Upper lobe of left lung (tissue), 6 donors: ENCODE results near the gene CCNY. TPM values are rescaled to one million over a fixed set of nuclear protein-coding genes. Genes with fewer than 3 reads are reported as not detected.
"Not testable (repeated sequence)": the region's sequence is repeated elsewhere in the genome, so short reads cannot be mapped to it uniquely, and the experiment has no call there.

ENCODE experiments used
- ATAC-seq, 2 donors: fragments of 200-7000 bp; cut with Tn5 transposase; one replicate each; pipeline ENCODE4 v1.9.1; 2022; ENCODE audit warnings: mild to moderate bottlenecking in 2 of 2, moderate library complexity in 2 of 2; ENCODE audit not compliant: low FRiP score in 2 of 2
- DNase-seq, 2 donors: peaks; one replicate each; pipeline ENCODE4 v3.0.0-alpha.2; 2019 to 2020
- H3K27ac ChIP-seq, 4 donors: fragments of 200-600 bp; sonication (generic); one replicate each; pipeline ENCODE4 v1.5.1; 2016 to 2019
- H3K27me3 ChIP-seq, 4 donors: fragments of 200-600 bp; sonication (generic); one replicate each; pipeline ENCODE4 v1.5.1; 2017 to 2019
- H3K36me3 ChIP-seq, 4 donors: fragments of 200-600 bp; sonication (generic); one replicate each; pipeline ENCODE4 v1.5.1; 2016 to 2019
- H3K4me1 ChIP-seq, 4 donors: fragments of 200-600 bp; sonication (generic); one replicate each; pipeline ENCODE4 v1.5.1; 2018 to 2019
- H3K4me3 ChIP-seq, 4 donors: fragments of 200-600 bp; sonication (generic); one replicate each; pipeline ENCODE4 v1.5.1; 2017 to 2019; ENCODE audit warnings: mild to moderate bottlenecking in 2 of 4, moderate library complexity in 1 of 4
- H3K9me3 ChIP-seq, 4 donors: fragments of 200-600 bp; sonication (generic); one replicate each; pipeline ENCODE4 v1.5.1; 2018 to 2019
- EP300 ChIP-seq, 4 donors: sonication (generic); formaldehyde crosslinking; IDR thresholded peaks; one replicate each; pipeline ENCODE4 v1.5.1; 2017; ENCODE audit warnings: antibody characterized with exemption in 4 of 4, control low read depth in 2 of 4
- POLR2A ChIP-seq, 4 donors: fragments of 450-650 bp; IDR thresholded peaks; one replicate each; pipeline ENCODE4 v1.5.1; 2016 to 2017; ENCODE audit warnings: antibody characterized with exemption in 4 of 4, mild to moderate bottlenecking in 2 of 4
- POLR2AphosphoS5 ChIP-seq, 2 donors: sonication (generic); formaldehyde crosslinking; IDR thresholded peaks; one replicate each; pipeline ENCODE4 v1.5.1; 2017; ENCODE audit warnings: antibody characterized with exemption in 2 of 2
- WGBS, 2 donors: methylation state at CpG; one replicate each; pipeline ENCODE4 v1.1.5; 2017 to 2018; 5-methylcytosine and 5-hydroxymethylcytosine counted together
- total RNA-seq, 6 donors: library from RNA; depleted of rRNA in 4 of 6; stranded (reverse); fragments of >200 nt in 4 of 6; gene quantifications; one replicate each; pipeline versions ENCODE4 v1.1.0 to v1.2.1, GENCODE V29; 2016 to 2021
- TF ChIP-seq, protein P1 (sequence below), 6 experiments: fragments of 450-650 bp in 4 of 6; fragments of 200-600 bp in 2 of 6; sonication (generic) in 2 of 6; IDR thresholded peaks; one replicate each; pipeline ENCODE4 v1.5.1; 2016 to 2019; ENCODE audit warnings: antibody characterized with exemption in 6 of 6
- donor health status: DM: no; HTN: no; CAD: no; lungs with moderate emphysema.
- donor health status: DM: no; HTN: yes; CAD: no; lungs with severe emphysema.

The CCNY gene
- total RNA-seq, 6 donors from 2014 or later = 22.0 to 80.8 (median 52.5) TPM

DNA sequence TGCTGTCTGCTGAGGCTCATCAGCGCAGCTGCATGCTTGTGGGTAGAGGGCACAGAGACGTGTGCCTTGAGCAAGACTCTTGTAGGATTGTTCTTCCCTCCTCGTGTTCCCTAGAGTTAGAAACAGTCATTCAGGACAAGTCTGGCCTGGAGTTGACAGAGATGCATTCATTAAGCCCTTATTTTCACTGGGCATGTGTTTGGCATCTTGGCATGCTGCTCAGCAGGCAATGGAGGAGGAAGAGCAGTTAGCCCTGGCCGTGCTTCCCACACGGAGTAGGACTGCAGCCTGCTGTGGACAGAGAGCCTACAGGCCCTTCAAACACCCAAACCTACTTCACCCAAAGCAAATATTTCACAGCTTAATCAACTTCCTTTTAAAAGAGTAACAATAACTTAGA is 195.8 kb downstream of the CCNY start:
- TF ChIP-seq, protein P1, sequence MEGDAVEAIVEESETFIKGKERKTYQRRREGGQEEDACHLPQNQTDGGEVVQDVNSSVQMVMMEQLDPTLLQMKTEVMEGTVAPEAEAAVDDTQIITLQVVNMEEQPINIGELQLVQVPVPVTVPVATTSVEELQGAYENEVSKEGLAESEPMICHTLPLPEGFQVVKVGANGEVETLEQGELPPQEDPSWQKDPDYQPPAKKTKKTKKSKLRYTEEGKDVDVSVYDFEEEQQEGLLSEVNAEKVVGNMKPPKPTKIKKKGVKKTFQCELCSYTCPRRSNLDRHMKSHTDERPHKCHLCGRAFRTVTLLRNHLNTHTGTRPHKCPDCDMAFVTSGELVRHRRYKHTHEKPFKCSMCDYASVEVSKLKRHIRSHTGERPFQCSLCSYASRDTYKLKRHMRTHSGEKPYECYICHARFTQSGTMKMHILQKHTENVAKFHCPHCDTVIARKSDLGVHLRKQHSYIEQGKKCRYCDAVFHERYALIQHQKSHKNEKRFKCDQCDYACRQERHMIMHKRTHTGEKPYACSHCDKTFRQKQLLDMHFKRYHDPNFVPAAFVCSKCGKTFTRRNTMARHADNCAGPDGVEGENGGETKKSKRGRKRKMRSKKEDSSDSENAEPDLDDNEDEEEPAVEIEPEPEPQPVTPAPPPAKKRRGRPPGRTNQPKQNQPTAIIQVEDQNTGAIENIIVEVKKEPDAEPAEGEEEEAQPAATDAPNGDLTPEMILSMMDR (IDR thresholded peaks at IDR 0.05) = no peak
- TF ChIP-seq EP300 (IDR thresholded peaks at IDR 0.05) = no peak
- TF ChIP-seq POLR2AphosphoS5 (IDR thresholded peaks at IDR 0.05) = no peak
- no peak for TF ChIP-seq POLR2A (IDR thresholded peaks at IDR 0.05)
- ATAC-seq (no peak), DNase-seq (no peak)
- Histone ChIP-seq H3K36me3 (peaks cover 6 to 72% (median 31%) of the 10 kb centered on the region in 4 donors), H3K4me3 (no peak overlapping the region), H3K27ac (no peak overlapping the region), H3K27me3 (no peaks in the 10 kb centered on the region), H3K9me3 (no peaks in the 10 kb centered on the region), H3K4me1 (no peaks in the 10 kb centered on the region)
- WGBS, 2 donors = 95 to 97% methylated on average over 3 to 5 of the region's 5 CpGs

DNA sequence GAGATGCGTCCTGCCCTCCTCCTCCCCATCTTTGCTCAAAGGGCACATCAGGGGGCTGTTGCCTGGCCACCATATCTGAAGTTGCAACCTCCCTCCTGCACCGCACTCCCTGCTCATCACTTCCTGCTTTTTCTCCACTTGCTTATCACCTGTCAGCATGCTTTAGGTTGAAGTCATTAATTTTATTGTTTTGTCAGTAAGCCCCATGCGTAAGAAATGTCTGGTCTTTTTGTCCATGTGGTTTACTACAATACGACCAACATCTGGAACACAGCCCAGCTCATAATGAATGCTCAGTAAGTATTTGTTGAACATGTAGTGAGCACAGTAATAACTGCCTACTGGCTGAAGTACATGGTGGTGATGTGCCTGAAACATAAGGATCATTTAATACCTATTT is 197.3 kb downstream of the CCNY start:
- H3K27ac ChIP-seq = no peak overlapping the region
- H3K36me3 ChIP-seq = peaks cover 6 to 75% (median 35%) of the 10 kb centered on the region in 4 donors
- H3K4me1 ChIP-seq = no peaks in the 10 kb centered on the region
- no peaks in the 10 kb centered on the region for H3K27me3 ChIP-seq
- H3K9me3 ChIP-seq = no peaks in the 10 kb centered on the region
- no peak for TF ChIP-seq POLR2A (IDR thresholded peaks at IDR 0.05)
- no peak for TF ChIP-seq EP300 (IDR thresholded peaks at IDR 0.05)
- TF ChIP-seq, protein P1 (IDR thresholded peaks at IDR 0.05) = no peak
- no peak for TF ChIP-seq POLR2AphosphoS5 (IDR thresholded peaks at IDR 0.05)
- no peak overlapping the region for H3K4me3 ChIP-seq
- WGBS, 2 donors = 77 to 91% methylated on average over 4 of the region's 4 CpGs
- no peak for DNase-seq
- ATAC-seq = no peak

DNA sequence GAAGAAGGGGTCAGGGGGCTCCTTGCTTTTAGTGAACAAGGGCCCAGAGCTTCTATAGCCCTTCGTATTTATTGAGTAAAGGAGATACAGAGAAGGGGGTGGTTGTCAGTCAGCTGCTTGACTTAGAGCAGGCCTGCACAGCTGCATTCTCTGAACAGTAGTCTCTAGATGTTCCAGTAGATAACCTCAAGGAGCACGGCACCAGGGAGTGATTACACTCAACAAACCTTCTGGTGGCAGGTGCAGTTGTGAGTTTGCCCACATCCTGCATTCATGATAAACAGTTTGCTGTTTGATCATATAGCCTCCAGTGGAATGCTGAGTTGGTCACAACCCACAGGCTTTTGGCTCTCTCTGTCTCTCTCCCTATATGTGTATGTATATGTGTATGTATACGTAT is 198.8 kb downstream of the CCNY start:
- Histone ChIP-seq H3K27ac (no peak overlapping the region), H3K27me3 (no peaks in the 10 kb centered on the region), H3K4me1 (no peaks in the 10 kb centered on the region), H3K4me3 (no peak overlapping the region), H3K36me3 (peaks cover 4 to 67% (median 32%) of the 10 kb centered on the region in 4 donors), H3K9me3 (no peaks in the 10 kb centered on the region)
- DNase-seq (no peak), ATAC-seq (no peak)
- TF ChIP-seq, protein P1 (IDR thresholded peaks at IDR 0.05) = no peak
- TF ChIP-seq POLR2A (IDR thresholded peaks at IDR 0.05) = no peak
- 94 to 95% methylated on average over 3 of the region's 3 CpGs for WGBS, 2 donors

DNA sequence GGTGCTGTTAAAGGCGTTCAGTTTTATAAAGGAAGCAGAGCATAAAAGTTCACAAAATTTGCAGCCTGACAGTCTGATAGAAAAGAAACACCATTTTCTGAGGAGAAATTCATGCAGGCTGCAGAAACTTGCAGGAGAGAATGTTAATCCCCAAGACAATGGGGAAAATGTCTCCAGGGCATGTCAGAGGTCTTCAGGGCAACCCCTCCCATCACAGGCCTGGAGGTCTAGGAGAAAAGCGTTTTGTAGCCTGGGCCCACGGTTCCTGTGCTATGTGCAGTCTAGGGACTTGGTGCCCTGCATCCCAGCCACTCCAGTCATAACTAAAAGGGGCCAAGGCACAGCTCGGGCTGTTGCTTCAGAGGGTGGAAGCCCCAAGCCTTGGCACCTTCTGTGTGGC is 200.5 kb downstream of the CCNY start:
- H3K36me3 ChIP-seq = peaks cover 0 to 56% (median 26%) of the 10 kb centered on the region in 4 donors
- no peaks in the 10 kb centered on the region for H3K4me1 ChIP-seq
- H3K9me3 ChIP-seq = no peaks in the 10 kb centered on the region
- ATAC-seq (no peak), DNase-seq (no peak)
- no peak for TF ChIP-seq POLR2A (IDR thresholded peaks at IDR 0.05)
- TF ChIP-seq, protein P1 (IDR thresholded peaks at IDR 0.05) = no peak
- TF ChIP-seq EP300 (IDR thresholded peaks at IDR 0.05) = no peak
- TF ChIP-seq POLR2AphosphoS5 (IDR thresholded peaks at IDR 0.05) = no peak
- WGBS, 2 donors = 90 to 92% methylated on average over 4 of the region's 4 CpGs
- no peaks in the 10 kb centered on the region for H3K27me3 ChIP-seq
- no peak overlapping the region for H3K4me3 ChIP-seq
- no peak overlapping the region for H3K27ac ChIP-seq

DNA sequence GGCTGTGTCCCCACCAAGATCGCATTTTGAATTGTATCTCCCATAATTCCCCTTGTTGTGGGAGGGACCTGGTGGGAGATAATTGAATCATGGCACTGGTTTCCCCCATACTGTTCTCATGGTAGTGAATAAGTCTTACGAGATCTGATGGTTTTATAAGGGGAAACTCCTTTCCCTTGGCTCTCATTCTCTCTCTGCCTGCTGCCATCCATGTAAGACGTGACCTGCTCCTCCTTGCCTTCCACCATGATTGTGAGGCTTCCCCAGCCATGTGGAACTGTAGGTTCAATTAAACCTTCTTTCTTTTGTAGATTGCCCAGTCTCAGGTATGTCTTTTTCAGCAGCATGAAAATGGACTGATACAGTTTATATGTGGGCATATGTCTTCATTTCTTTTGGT is 201.6 kb downstream of the CCNY start:
- H3K36me3 ChIP-seq = peaks cover 0 to 51% (median 16%) of the 10 kb centered on the region in 4 donors
- H3K27ac ChIP-seq, ATAC-seq, H3K4me1 ChIP-seq, H3K4me3 ChIP-seq, H3K9me3 ChIP-seq, H3K27me3 ChIP-seq, DNase-seq: not testable (repeated sequence)
- WGBS, 2 donors = 95 to 97% methylated on average over 3 of the region's 3 CpGs
